ENCODE measurements around the gene TTC19. TPM values are rescaled to one million over a fixed set of nuclear protein-coding genes. Genes with fewer than 3 reads are reported as not detected.
A peak's percentile ranks its signal among the peaks of the same experiment; 100 is the strongest.

The TTC19 gene, protein sequence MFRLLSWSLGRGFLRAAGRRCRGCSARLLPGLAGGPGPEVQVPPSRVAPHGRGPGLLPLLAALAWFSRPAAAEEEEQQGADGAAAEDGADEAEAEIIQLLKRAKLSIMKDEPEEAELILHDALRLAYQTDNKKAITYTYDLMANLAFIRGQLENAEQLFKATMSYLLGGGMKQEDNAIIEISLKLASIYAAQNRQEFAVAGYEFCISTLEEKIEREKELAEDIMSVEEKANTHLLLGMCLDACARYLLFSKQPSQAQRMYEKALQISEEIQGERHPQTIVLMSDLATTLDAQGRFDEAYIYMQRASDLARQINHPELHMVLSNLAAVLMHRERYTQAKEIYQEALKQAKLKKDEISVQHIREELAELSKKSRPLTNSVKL
- 10 to 100 TPM; 49.5 to 73.5 (median 59.3) TPM for polyA plus RNA-seq (ENCODE audit: insufficient read length in 4 of 4)

GRCh38 chr17:15999141-15999973 lies at the start of gene TTC19, which contains the start of gene ZSWIM7:
Gene TTC19, plus strand, starts transcription at chr17:15999824. Its CDS starts 25 bp downstream, at chr17:15999849.
Gene ZSWIM7, minus strand, starts transcription at chr17:15999704. Its CDS starts 110 bp downstream, at chr17:15999594.
- peak; percentile 87 to 92 (median 90) for DNase-seq (ENCODE audit: low read depth in 4 of 4, low spot score in 2 of 4)

GRCh38 chr17:15951368-15952047 lies 48.1 kb upstream of the TTC19 start:
- no peak for DNase-seq (ENCODE audit: low read depth in 4 of 4, low spot score in 2 of 4)

DNA sequence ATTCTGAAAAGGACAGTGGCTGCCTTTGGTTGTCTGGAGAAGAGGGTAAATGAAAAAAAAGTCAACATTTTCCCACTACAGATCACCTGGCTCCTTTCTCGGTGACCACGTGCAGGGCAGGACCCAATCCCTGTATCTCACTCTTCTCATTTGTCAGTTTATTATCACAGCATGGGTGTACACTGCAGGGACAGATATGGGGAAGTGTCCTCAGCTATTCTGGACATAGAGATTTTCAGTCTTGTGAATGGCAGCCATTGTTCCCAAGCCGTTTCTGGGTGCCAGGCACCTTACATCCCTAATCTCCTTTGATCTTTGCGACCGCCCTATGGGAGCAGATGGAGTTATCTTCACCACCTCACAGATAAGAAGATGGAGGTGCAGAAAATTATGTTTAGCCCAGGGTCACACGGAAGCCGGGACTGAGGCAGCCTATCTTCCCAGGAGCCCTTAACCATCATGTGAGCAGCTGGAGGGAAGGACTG lies 47.5 kb upstream of the TTC19 start:
- no peak for DNase-seq (ENCODE audit: low read depth in 4 of 4, low spot score in 2 of 4)

DNA sequence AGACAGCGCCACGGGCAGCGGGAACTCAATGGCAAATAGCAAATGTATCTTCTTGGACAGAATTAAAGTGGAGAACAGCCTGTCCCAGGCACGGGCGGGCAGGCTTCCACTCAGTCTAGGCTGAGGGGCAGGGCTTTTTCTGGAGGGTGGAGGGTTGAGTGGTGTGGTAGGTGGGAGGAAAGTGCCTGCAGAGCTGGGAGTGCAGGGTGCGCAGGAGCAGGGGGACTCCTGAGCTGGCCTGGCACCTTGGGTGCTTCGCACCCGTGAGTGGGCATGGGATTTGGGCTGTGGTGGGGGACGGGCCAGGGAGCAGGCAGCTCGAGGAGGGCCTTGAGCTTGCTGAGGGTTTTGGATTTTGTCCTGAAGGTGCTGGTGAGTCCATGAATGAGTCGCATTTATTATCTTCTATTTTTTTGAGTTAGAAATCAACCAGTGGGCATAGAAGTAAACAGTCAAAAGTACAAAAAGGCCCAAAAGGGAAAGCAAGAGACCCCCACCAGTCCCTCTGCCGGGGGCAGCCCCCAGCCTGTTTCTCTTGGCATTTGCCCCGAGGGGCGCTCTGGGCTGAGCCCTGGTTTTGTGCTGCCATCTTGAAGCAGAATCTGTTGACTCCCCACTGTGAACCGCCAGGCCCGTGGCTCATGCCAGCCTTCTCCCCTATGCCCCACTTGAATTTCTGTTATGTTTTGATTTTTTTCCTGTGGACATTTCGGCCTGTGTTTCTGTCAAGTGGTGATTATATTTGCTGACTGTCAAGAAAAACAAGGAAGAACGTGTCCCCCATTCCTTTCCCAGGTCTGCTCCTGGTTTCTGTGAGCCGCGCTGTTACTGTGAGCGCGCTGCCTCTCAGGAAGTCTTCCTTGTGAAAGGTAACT lies 46.5 kb upstream of the TTC19 start:
- no peak for DNase-seq (ENCODE audit: low read depth in 4 of 4, low spot score in 2 of 4)

GRCh38 chr17:15954222-15954621 lies 45.4 kb upstream of the TTC19 start:
- no peak for DNase-seq (ENCODE audit: low read depth in 4 of 4, low spot score in 2 of 4)

DNA sequence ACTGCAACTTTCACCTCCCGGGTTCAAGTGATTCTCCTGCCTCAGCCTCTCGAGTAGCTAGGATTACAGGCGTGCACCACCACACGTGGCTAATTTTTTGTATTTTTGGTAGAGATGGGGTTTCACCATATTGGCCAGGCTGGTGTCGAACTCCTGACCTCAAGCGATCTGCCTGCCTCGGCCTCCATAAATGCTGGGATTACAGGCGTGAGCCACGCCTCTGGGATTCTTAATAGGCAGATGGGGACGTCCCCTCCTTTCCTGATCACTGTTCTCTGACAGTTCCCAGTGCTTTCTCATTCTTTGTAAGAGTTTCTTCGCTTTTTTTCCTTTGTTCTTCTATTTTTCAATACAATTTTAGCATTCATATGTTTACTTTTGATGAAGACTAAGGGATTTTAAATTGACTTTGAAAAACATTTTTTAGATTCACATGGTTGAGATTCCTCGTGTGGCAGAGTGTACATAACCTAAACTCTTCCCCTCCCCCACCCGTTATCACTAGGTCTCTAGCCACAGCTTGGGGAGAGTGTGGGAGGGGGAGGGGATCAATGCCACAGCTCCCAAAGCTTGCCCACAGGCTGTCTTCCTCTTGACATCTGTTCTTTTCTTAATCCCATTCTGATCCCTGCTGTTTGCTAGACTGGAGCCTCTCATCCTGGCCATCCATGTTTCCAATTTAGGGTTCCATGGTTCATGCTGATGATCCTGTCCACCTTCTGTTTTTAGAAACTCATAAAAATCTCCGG lies 43.7 kb upstream of the TTC19 start:
- DNase-seq (ENCODE audit: low read depth in 4 of 4, low spot score in 2 of 4) = no peak

GRCh38 chr17:15957206-15957605 lies 42.4 kb upstream of the TTC19 start:
- no peak for DNase-seq (ENCODE audit: low read depth in 4 of 4, low spot score in 2 of 4)

GRCh38 chr17:15957608-15958307 lies 41.9 kb upstream of the TTC19 start:
- no peak for DNase-seq (ENCODE audit: low read depth in 4 of 4, low spot score in 2 of 4)

GRCh38 chr17:15958484-15958854 lies 41.2 kb upstream of the TTC19 start:
- no peak for DNase-seq (ENCODE audit: low read depth in 4 of 4, low spot score in 2 of 4)

DNA sequence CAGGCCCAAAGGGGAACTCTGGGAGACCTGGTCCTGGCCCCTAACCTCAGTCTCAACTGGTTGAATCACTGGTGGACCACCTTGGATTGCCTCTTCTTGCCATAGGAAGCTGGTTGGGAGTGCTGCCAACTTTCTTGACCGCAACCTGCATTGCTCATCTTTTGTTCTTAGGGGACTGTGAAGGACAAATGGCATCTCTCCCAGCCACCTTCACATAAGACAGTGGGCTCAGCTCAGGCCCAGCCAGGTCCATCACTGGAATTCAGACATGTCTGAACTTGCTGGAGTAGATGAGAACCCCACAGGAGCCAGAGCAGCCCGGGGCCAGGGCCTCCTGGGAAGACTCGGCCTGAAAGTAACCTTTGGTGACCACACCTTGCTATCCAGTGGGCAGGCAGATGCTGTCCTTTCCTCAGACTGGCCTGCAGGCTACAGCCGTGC lies 35.9 kb upstream of the TTC19 start:
- DNase-seq (ENCODE audit: low read depth in 4 of 4, low spot score in 2 of 4) = no peak

DNA sequence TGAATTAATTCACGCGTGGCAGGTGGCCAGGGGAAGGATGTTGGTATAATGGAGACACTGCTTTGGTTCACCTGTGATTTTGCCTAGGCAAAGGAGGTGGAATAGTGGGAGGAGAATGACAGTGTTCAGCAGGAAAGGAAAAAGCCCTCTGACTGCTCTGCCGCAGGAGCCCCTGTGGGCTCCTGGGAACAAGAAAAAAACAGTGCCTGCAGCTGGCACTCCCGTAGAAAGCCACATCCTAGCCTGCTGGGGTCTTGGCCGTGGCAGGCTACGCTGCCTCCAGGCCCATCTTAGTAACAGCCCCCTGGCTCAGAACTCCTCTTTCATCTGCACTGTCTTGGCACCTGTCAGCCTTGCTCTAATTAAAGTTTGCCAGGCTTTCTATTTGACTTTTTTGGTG lies 34.1 kb upstream of the TTC19 start:
- no peak for DNase-seq (ENCODE audit: low read depth in 4 of 4, low spot score in 2 of 4)

DNA sequence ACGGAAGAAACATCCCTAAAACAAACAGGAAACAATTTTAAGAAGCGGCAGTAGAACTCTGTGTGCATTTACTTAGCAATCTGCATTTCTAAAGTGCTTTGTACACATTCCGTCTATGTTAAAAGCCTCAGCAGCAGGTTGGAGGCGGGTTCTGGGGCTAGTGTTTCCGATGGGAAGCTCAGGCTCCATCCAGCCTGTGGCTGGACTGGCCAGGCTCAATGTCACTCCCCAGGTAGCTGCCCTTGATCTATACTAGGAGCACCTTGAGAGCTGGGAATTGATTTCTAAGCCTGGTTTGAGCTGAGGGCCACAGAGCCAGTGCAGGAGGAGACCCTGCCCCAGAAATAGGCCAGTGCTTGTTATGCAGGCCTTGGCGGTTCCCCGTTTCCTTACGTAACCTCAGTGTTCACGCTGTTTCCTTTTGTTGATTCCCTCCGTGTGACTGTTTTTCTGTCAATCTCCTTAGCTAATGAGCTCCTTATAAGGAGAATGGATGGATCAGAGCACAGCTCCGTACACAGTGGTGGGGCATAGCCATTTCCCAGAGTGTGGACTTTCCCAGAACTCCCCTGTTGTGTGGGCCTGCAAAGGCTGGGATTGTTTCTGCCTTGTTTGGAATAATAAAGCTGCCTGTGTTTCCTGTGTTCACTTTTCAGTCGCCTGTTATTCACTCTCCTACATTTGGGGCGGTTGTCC lies 33.3 kb upstream of the TTC19 start:
- DNase-seq (ENCODE audit: low read depth in 4 of 4, low spot score in 2 of 4) = peak in 2 of 4 donors; percentile 15 to 18

GRCh38 chr17:15966879-15967248 lies 32.8 kb upstream of the TTC19 start:
- peak in 1 of 4 donors; percentile 4 for DNase-seq (ENCODE audit: low read depth in 4 of 4, low spot score in 2 of 4)

DNA sequence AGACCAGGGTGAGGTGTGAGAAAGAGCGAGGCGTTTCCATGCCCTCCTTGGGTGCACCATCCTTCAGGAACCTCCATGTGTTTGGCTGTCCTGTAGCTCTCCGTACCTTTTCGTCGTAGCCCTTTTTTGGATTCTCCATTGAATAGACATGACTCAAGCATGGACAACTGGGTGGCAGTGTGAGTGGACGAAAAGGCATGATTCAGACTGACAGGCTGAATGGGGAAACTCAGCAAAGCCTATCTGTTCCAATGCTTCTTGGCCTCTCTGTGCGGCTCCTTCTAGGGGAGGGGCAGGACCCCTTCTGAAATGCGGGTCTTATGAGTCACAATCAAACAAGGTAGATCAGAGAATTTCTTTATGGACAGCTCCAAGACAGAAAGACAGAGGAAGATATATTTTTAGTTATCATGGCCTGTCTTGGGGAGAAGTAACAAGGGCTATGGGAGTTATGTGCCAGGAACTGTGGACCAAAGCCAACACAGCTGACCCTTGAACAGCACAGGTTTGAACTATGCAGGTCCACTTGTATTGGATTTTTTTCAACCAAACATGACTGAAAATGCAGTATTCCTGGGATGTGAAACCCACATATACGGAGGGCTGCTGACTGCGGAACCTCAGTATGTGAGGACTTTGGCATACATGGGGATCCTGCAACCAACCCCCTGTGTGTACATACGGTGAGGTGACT lies 31.8 kb upstream of the TTC19 start:
- no peak for DNase-seq (ENCODE audit: low read depth in 4 of 4, low spot score in 2 of 4)

GRCh38 chr17:15969463-15969862 lies 30.2 kb upstream of the TTC19 start:
- no peak for DNase-seq (ENCODE audit: low read depth in 4 of 4, low spot score in 2 of 4)

DNA sequence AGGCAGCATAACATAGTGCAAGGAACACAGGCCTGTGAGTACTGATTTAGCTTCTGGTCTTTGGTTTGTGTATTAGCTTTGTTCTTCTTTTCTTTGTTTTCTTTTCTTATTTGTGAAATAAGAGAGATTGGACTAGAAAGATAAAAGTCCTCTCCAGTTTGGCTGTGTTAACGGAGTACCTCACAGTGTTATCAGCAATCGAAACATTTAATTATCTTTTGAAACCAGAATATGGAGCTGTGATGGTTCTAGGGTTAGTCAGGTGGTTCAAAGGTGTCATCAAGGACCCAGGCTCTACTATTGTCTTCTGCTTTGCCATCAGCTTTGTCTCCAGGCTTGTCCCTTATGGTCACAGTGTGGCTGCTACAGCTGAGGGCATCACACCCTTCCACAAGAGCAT lies 29.1 kb upstream of the TTC19 start:
- no peak for DNase-seq (ENCODE audit: low read depth in 4 of 4, low spot score in 2 of 4)

DNA sequence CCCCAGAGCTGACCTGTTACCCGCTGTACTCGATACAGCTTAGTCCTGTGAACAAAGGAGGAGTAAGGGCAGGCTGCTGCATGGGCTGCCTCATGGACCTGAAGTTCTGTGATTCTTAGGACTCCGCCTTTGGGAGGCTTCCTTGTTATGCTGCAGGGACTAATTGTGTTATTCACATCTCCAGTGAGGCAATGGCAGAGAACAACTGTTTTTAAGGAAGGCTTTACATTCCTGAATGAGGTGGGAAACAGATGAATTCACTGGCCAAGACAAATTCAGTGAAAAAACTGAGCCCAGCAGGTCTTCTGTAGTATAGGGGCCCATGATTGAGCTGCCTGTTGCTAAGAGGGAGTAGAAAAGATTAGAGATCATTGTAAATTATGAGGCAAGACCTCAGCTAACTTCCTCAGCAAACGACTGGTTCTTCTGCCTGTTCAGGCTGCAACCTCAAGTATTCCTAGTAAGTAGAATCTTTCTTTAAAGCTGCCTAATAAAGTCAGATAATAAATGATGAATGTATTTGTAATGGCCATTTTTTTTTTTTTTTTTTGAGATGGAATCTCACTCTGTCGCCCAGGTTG lies 28.4 kb upstream of the TTC19 start:
- DNase-seq (ENCODE audit: low read depth in 4 of 4, low spot score in 2 of 4) = no peak

Data from left renal cortex interstitium (tissue), 4 donors.